HCT116 (cell line): ENCODE data around the gene STPG2. TPM values are rescaled to one million over a fixed set of nuclear protein-coding genes. Genes with fewer than 3 reads are reported as not detected.

Experiments used
- ATAC-seq: fragments of 200-7000 bp; cut with Tn5 transposase; 2 replicates; pipeline ENCODE4 v1.9.1; 2020; ENCODE audit warnings: mild to moderate bottlenecking, moderate library complexity
- BruUV-seq: library from RNA; stranded (reverse); fragments of 400-500 nt; replicated peaks from 2 replicates; lab custom pipeline; 2021; lab: Mats Ljungman, UMichigan
- CTCF ChIA-PET: fragments of 300-600 bp; sonication (Branson Sonifier 250); formaldehyde crosslinking; loops from one replicate; lab custom pipeline; 2021; ENCODE audit warnings: antibody characterized with exemption; lab: Charles Lee
- POLR2A ChIA-PET: fragments of 300-600, 350-600 bp; sonication (Branson Sonifier 250); formaldehyde crosslinking; loops from one replicate; lab custom pipeline; 2021; ENCODE audit warnings: antibody characterized with exemption; lab: Charles Lee
- RAD21 ChIA-PET, 2 experiments: fragments of 300-600 bp; sonication (Branson Sonifier 250); formaldehyde crosslinking; loops; one replicate each; lab custom pipeline; 2023; ENCODE audit warnings: low total read pairs in 2 of 2; ENCODE audit not compliant: uncharacterized antibody in 2 of 2, unreplicated experiment in 2 of 2, low non-redundant PET in 1 of 2; lab: Charles Lee
- DNase-seq: peaks from one replicate; pipeline ENCODE4 v3.0.0-alpha.2; 2010; ENCODE audit warnings: low read depth, low spot score
- H2AFZ ChIP-seq: fragments of 200-600 bp; shearing (Covaris generic), sonication (generic); 2 replicates; pipeline ENCODE4 v1.6.1; 2017; ENCODE audit warnings: low read depth, mixed run types, mixed read lengths, antibody characterized with exemption, low read length; ENCODE audit not compliant: poor library complexity, severe bottlenecking
- H3K27ac ChIP-seq: 2 replicates; pipeline ENCODE4 v1.5.1; 2012; ENCODE audit warnings: low read depth, low read length
- H3K27me3 ChIP-seq: fragments of 200-600 bp; sonication (generic); 2 replicates; pipeline ENCODE4 v1.6.1; 2016; ENCODE audit warnings: mixed run types, low read length, mixed read lengths; ENCODE audit not compliant: insufficient read depth
- H3K36me3 ChIP-seq, 2 experiments: fragments of 200-500 bp in 1 of 2; fragments of 200-600 bp in 1 of 2; sonication (Bioruptor generic) in 1 of 2; sonication (generic) in 1 of 2; 2 replicates each; pipeline versions ENCODE4 v1.5.1 to v1.6.1; 2014 to 2016; ENCODE audit warnings: low read length in 2 of 2, inconsistent platforms in 1 of 2, mixed read lengths in 1 of 2, mixed run types in 1 of 2; ENCODE audit not compliant: insufficient read depth in 2 of 2, control insufficient read depth in 1 of 2
- H3K4me1 ChIP-seq, 2 experiments: fragments of 200-600 bp in 1 of 2; sonication (generic) in 1 of 2; 2 replicates each; pipeline versions ENCODE4 v1.5.1 to v1.6.1; 2012 to 2017; ENCODE audit warnings: low read length in 2 of 2, inconsistent platforms in 1 of 2, mild to moderate bottlenecking in 1 of 2, mixed read lengths in 1 of 2, mixed run types in 1 of 2, moderate library complexity in 1 of 2; ENCODE audit not compliant: insufficient read depth in 2 of 2, control insufficient read depth in 1 of 2
- H3K4me2 ChIP-seq: fragments of 200-600 bp; sonication (generic); 2 replicates; pipeline ENCODE4 v1.6.1; 2017; ENCODE audit warnings: mixed run types, low read length, mixed read lengths
- H3K4me3 ChIP-seq, 2 experiments: fragments of 200-600 bp in 1 of 2; sonication (generic) in 1 of 2; replicated peaks in 1 of 2; 2 replicates each; pipeline ENCODE4 v1.5.1; 2011 to 2016; ENCODE audit warnings: low read length in 2 of 2, control low read depth in 1 of 2, low read depth in 1 of 2, mild to moderate bottlenecking in 1 of 2, mixed read lengths in 1 of 2, mixed run types in 1 of 2
- H3K79me2 ChIP-seq: fragments of 200-600 bp; sonication (generic); 2 replicates; pipeline ENCODE4 v1.6.1; 2017; ENCODE audit warnings: mild to moderate bottlenecking, mixed run types, low read length, moderate library complexity, mixed read lengths; ENCODE audit not compliant: insufficient read depth
- H3K9ac ChIP-seq: fragments of 200-600 bp; sonication (generic); 2 replicates; pipeline ENCODE4 v1.6.1; 2016; ENCODE audit warnings: low read length, mixed read lengths
- H3K9me2 ChIP-seq: fragments of 200-600 bp; sonication (generic), shearing (Covaris generic); 2 replicates; pipeline ENCODE4 v1.6.1; 2017; ENCODE audit warnings: mixed run types, mild to moderate bottlenecking, moderate library complexity; ENCODE audit not compliant: insufficient read depth
- H3K9me3 ChIP-seq, 2 experiments: fragments of 200-500 bp in 1 of 2; fragments of 200-600 bp in 1 of 2; sonication (Bioruptor generic) in 1 of 2; sonication (generic) in 1 of 2; 2 replicates each; pipeline ENCODE4 v1.6.1; 2014 to 2017; ENCODE audit warnings: low read length in 2 of 2, mixed read lengths in 2 of 2, inconsistent platforms in 1 of 2, low read depth in 1 of 2, mild to moderate bottlenecking in 1 of 2, mixed run types in 1 of 2, moderate library complexity in 1 of 2; ENCODE audit not compliant: control insufficient read depth in 1 of 2, insufficient read depth in 1 of 2
- H4K20me1 ChIP-seq: fragments of 200-600 bp; sonication (generic), shearing (Covaris generic); 2 replicates; pipeline ENCODE4 v1.6.1; 2017; ENCODE audit warnings: mixed run types, mild to moderate bottlenecking, moderate library complexity; ENCODE audit not compliant: insufficient read depth
- CBX3 ChIP-seq: IDR thresholded peaks from 2 replicates; pipeline ENCODE4 v1.6.1; 2012; ENCODE audit warnings: low read depth
- CTCF ChIP-seq, 3 experiments: fragments of 200-600 bp in 1 of 3; sonication (generic) in 1 of 3; IDR thresholded peaks in 2 of 3; conservative IDR thresholded peaks in 1 of 3; 2 replicates each; pipeline ENCODE4 v1.5.1; 2012 to 2017; ENCODE audit warnings: low read depth in 2 of 3, low read length in 2 of 3, antibody characterized with exemption in 1 of 3, borderline replicate concordance in 1 of 3, control low read depth in 1 of 3, mild to moderate bottlenecking in 1 of 3, mixed read lengths in 1 of 3, mixed run types in 1 of 3, moderate library complexity in 1 of 3; ENCODE audit not compliant: insufficient read depth in 1 of 3
- ELF1 ChIP-seq: IDR thresholded peaks from 2 replicates; pipeline ENCODE4 v1.6.1; 2012; ENCODE audit warnings: low read depth, borderline replicate concordance
- EZH2 ChIP-seq: fragments of 200-600 bp; sonication (generic); IDR thresholded peaks from 2 replicates; pipeline ENCODE4 v1.6.1; 2017; ENCODE audit warnings: antibody characterized with exemption, mixed run types
- EZH2phosphoT487 ChIP-seq: fragments of 200-600 bp; IDR thresholded peaks from 2 replicates; pipeline ENCODE4 v1.6.1; 2018; ENCODE audit warnings: antibody characterized with exemption, borderline replicate concordance
- JUND ChIP-seq: IDR thresholded peaks from 2 replicates; pipeline ENCODE4 v1.6.1; 2012
- RAD21 ChIP-seq: IDR thresholded peaks from 2 replicates; pipeline ENCODE4 v1.6.1; 2012; ENCODE audit warnings: low read depth, mild to moderate bottlenecking
- REST ChIP-seq: IDR thresholded peaks from 2 replicates; pipeline ENCODE4 v1.6.1; 2012; ENCODE audit warnings: low read depth
- SP1 ChIP-seq: IDR thresholded peaks from 2 replicates; pipeline ENCODE4 v1.6.1; 2012; ENCODE audit warnings: low read depth
- TCF7L2 ChIP-seq: IDR thresholded peaks from 2 replicates; pipeline ENCODE4 v1.7.0; 2011; ENCODE audit warnings: borderline replicate concordance, inconsistent platforms; ENCODE audit not compliant: insufficient read depth, insufficient read length; ENCODE audit errors: extremely low read depth
- ZBTB33 ChIP-seq: IDR thresholded peaks from 2 replicates; pipeline ENCODE4 v1.6.1; 2011; ENCODE audit warnings: mild to moderate bottlenecking, low read length, moderate library complexity; ENCODE audit not compliant: insufficient replicate concordance; ENCODE audit errors: extremely low read depth
- intact Hi-C: fragments of 100-400 bp; cut with micrococcal nuclease; formaldehyde crosslinking; loops from 2 replicates; pipeline ENCODE4 v1.10.0; 2022
- total RNA-seq: library from RNA; stranded (reverse); gene quantifications from one replicate; pipeline ENCODE4 v1.2.1, GENCODE V29; 2021; ENCODE audit not compliant: unreplicated experiment

Gene STPG2
- total RNA-seq, 1 experiment from 2014 or later: not detected

- H3K9ac ChIP-seq: no peak overlapping the region
- TF ChIP-seq CBX3: no peak
- TF ChIP-seq ZBTB33: no peak
- TF ChIP-seq EZH2: no peak
- no peak for TF ChIP-seq CTCF (IDR thresholded peaks at IDR 0.05 in 2 of 3, conservative IDR thresholded peaks at IDR 0.05 in 1 of 3; ENCODE audit: borderline replicate concordance in 1 of 3, insufficient read depth in 1 of 3, low read depth in 2 of 3, low read length in 2 of 3)
- no peak for TF ChIP-seq RAD21
- TF ChIP-seq JUND: no peak
- no peak for TF ChIP-seq TCF7L2
- TF ChIP-seq EZH2phosphoT487: no peak
- TF ChIP-seq SP1: no peak
- TF ChIP-seq ELF1: no peak
- TF ChIP-seq REST: no peak
- DNase-seq: no peak
- no peaks in the 10 kb centered on the region; the same call in 1 of the 2 replicates for H3K9me2 ChIP-seq
- RAD21 ChIA-PET: no interaction called here
- CTCF ChIA-PET: no interaction called here
- intact Hi-C loops: no loop called here
- no peaks in the 10 kb centered on the region for H4K20me1 ChIP-seq
- no peaks in the 10 kb centered on the region for H3K79me2 ChIP-seq
- POLR2A ChIA-PET: no interaction called here
- no peaks in the 10 kb centered on the region for H3K9me3 ChIP-seq
- no peak overlapping the region for H3K4me2 ChIP-seq
- H3K4me1 ChIP-seq: no peaks in the 10 kb centered on the region
- H3K36me3 ChIP-seq: no peaks in the 10 kb centered on the region
- ATAC-seq: no peak
- H2AFZ ChIP-seq: no peak overlapping the region
- no peak overlapping the region for H3K4me3 ChIP-seq
- no peak overlapping the region for H3K27ac ChIP-seq
- BruUV-seq: no TSS peak
- H3K27me3 ChIP-seq: no peaks in the 10 kb centered on the region
These were observed 625.3 kb downstream of the STPG2 start for GRCh38 chr4:97517939-97518338.
